ENCODE data around the gene AFMID.

- TF ChIP-seq ATF3 (CRISPR knock-in tag; conservative IDR thresholded peaks at IDR 0.05) (no peak), CTCF (IDR thresholded peaks at IDR 0.05) (peak; percentile 70; the same call in 1 of the 2 replicates), NFYB (CRISPR knock-in tag; conservative IDR thresholded peaks at IDR 0.05; ENCODE audit: low read depth) (no peak), ZNF138 (CRISPR knock-in tag; conservative IDR thresholded peaks at IDR 0.05) (no peak), CREM (CRISPR knock-in tag; IDR thresholded peaks at IDR 0.05) (no peak), PREB (CRISPR knock-in tag; IDR thresholded peaks at IDR 0.05; ENCODE audit: borderline replicate concordance) (no peak), ELF4 (CRISPR knock-in tag; IDR thresholded peaks at IDR 0.05; ENCODE audit: low read depth) (no peak), JUN (CRISPR knock-in tag; IDR thresholded peaks at IDR 0.05) (no peak)
Observed at GRCh38 chr17:78137392-78138203, 49.6 kb upstream of the AFMID start.
